PC-3 (cell line): ENCODE measurements around the gene CWF19L1. TPM values are rescaled to one million over a fixed set of nuclear protein-coding genes. Genes with fewer than 3 reads are reported as not detected.

Source experiments
- ATAC-seq: fragments of 200-7000 bp; cut with Tn5 transposase; 2 replicates; pipeline ENCODE4 v1.9.1; 2020; ENCODE audit warnings: mild to moderate bottlenecking, moderate library complexity
- BruUV-seq: library from RNA; stranded (reverse); fragments of 400-500 nt; replicated peaks from 2 replicates; lab custom pipeline; 2021; lab: Mats Ljungman, UMichigan
- CTCF ChIA-PET: fragments of 300-600 bp; sonication (Branson Sonifier 250); formaldehyde crosslinking; loops from one replicate; lab custom pipeline; 2022; ENCODE audit warnings: antibody characterized with exemption; lab: Charles Lee
- POLR2A ChIA-PET: fragments of 300-600 bp; sonication (Branson Sonifier 250); formaldehyde crosslinking; loops from one replicate; lab custom pipeline; 2022; ENCODE audit warnings: antibody characterized with exemption; ENCODE audit not compliant: unreplicated experiment; lab: Charles Lee
- DNase-seq: peaks from one replicate; pipeline ENCODE4 v3.0.0-alpha.2; 2015
- H2AFZ ChIP-seq: fragments of 300-600 bp; sonication (generic); 2 replicates; pipeline ENCODE4 v1.6.0; 2016; ENCODE audit warnings: antibody characterized with exemption, low read length
- H3F3A ChIP-seq: fragments of 300-600 bp; sonication (generic); one replicate; pipeline ENCODE4 v1.6.0; 2017; ENCODE audit warnings: antibody characterized with exemption, low read length, control low read depth, mild to moderate bottlenecking; ENCODE audit not compliant: unreplicated experiment
- H3K27ac ChIP-seq: fragments of 300-600 bp; sonication (generic); 2 replicates; pipeline ENCODE4 v1.5.1; 2016; ENCODE audit warnings: mild to moderate bottlenecking, low read length
- H3K27me3 ChIP-seq: fragments of 300-600 bp; sonication (generic); 2 replicates; pipeline ENCODE4 v1.6.1; 2016; ENCODE audit warnings: low read length, mixed read lengths
- H3K36me3 ChIP-seq: fragments of 300-600 bp; sonication (generic); 2 replicates; pipeline ENCODE4 v1.6.1; 2016; ENCODE audit warnings: low read depth, mixed run types, low read length, mixed read lengths
- H3K4me1 ChIP-seq: fragments of 300-600 bp; sonication (generic); 2 replicates; pipeline ENCODE4 v1.5.1; 2016; ENCODE audit warnings: low read length; ENCODE audit not compliant: insufficient read depth
- H3K4me2 ChIP-seq: fragments of 300-600 bp; sonication (generic); 2 replicates; pipeline ENCODE4 v1.6.0; 2016; ENCODE audit warnings: low read length
- H3K4me3 ChIP-seq: fragments of 300-600 bp; sonication (generic); 2 replicates; pipeline ENCODE4 v1.5.1; 2016; ENCODE audit warnings: mild to moderate bottlenecking, low read length, mixed read lengths
- H3K79me2 ChIP-seq: fragments of 300-600 bp; sonication (generic); 2 replicates; pipeline ENCODE4 v1.6.1; 2017; ENCODE audit warnings: low read length, mixed read lengths
- H3K9ac ChIP-seq: fragments of 300-600 bp; sonication (generic); 2 replicates; pipeline ENCODE4 v1.6.0; 2016; ENCODE audit warnings: mild to moderate bottlenecking, low read length
- H3K9me2 ChIP-seq: fragments of 300-600 bp; sonication (generic); replicated peaks from 2 replicates; pipeline ENCODE4 v1.6.1; 2016; ENCODE audit warnings: mixed run types, low read length, mixed read lengths
- H3K9me3 ChIP-seq: fragments of 300-600 bp; sonication (generic); 2 replicates; pipeline ENCODE4 v1.6.1; 2016; ENCODE audit warnings: low read length, mixed read lengths
- H4K20me1 ChIP-seq: fragments of 300-600 bp; sonication (generic); 2 replicates; pipeline ENCODE4 v1.6.1; 2016; ENCODE audit warnings: low read length, mixed read lengths
- EZH2 ChIP-seq: fragments of 300-600 bp; sonication (generic); IDR thresholded peaks from one replicate; pipeline ENCODE4 v1.6.1; 2017; ENCODE audit warnings: antibody characterized with exemption, mild to moderate bottlenecking, low read length; ENCODE audit not compliant: unreplicated experiment
- EZH2phosphoT487 ChIP-seq: fragments of 300-600 bp; sonication (generic); IDR thresholded peaks from 2 replicates; pipeline ENCODE4 v1.6.1; 2018; ENCODE audit warnings: mild to moderate bottlenecking, antibody characterized with exemption, low read length, borderline replicate concordance
- intact Hi-C: fragments of 100-400 bp; cut with micrococcal nuclease; formaldehyde crosslinking; loops from 2 replicates; pipeline ENCODE4 v1.9.0; 2023
- total RNA-seq: library from RNA; depleted of rRNA; stranded (reverse); fragments of >200 nt; gene quantifications from 2 replicates; pipeline ENCODE4 v1.2.3, GENCODE V29; 2014
- TF ChIP-seq, protein P1 (sequence below): fragments of 300-600 bp; sonication (generic); conservative IDR thresholded peaks from 2 replicates; pipeline ENCODE4 v1.5.1; 2017; ENCODE audit warnings: antibody characterized with exemption, low read depth, mild to moderate bottlenecking, low read length

CWF19L1 gene
- total RNA-seq, 1 experiment from 2014 or later, result 31.4 TPM

DNA sequence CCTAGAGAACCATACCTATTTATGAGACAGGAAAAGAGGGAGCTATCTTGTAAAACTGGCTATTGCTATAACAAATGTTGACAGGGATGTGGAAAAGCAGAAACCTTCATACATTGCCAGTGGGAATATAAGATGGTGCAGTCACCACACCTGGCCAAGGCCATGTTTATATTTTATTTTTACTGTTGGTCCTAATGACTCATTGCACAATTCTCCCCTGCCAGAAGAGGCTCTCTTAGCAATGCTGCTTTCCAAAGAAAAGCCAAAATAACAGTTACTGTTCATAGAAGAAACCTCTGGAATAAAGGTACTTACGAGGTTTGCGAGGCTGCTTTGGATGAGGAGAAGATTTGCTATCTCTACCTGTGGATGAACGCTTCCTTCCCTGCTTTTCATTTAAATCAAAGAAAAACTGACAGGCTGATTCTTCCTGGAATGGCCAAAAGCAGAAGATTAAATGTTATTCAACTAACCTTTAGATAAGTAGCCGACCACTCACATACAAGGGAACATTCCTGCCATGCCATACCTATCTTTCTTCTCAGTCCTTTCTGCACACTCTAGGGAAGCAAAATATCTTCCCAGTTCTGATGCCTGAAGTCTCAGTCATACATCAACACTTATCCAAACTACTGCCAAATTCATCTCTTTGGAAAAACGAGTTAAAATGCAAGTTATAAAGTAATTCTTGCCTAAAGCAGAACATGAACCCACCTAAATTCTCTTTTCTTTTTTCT is 21.8 kb downstream of the CWF19L1 start:
- POLR2A ChIA-PET, result no interaction called here
- Histone ChIP-seq H3K4me1 (no peaks in the 10 kb centered on the region), H3K27ac (no peak overlapping the region), H3K9me2 (no peaks in the 10 kb centered on the region), H3F3A (no peaks in the 10 kb centered on the region), H3K36me3 (peaks cover 19% of the 10 kb centered on the region; the same call in 1 of the 2 replicates), H3K9me3 (no peaks in the 10 kb centered on the region), H2AFZ (no peak overlapping the region), H3K4me3 (no peak overlapping the region), H3K79me2 (no peaks in the 10 kb centered on the region), H3K9ac (no peak overlapping the region), H3K4me2 (no peak overlapping the region), H4K20me1 (no peaks in the 10 kb centered on the region), H3K27me3 (no peaks in the 10 kb centered on the region)
- TF ChIP-seq, protein P1, sequence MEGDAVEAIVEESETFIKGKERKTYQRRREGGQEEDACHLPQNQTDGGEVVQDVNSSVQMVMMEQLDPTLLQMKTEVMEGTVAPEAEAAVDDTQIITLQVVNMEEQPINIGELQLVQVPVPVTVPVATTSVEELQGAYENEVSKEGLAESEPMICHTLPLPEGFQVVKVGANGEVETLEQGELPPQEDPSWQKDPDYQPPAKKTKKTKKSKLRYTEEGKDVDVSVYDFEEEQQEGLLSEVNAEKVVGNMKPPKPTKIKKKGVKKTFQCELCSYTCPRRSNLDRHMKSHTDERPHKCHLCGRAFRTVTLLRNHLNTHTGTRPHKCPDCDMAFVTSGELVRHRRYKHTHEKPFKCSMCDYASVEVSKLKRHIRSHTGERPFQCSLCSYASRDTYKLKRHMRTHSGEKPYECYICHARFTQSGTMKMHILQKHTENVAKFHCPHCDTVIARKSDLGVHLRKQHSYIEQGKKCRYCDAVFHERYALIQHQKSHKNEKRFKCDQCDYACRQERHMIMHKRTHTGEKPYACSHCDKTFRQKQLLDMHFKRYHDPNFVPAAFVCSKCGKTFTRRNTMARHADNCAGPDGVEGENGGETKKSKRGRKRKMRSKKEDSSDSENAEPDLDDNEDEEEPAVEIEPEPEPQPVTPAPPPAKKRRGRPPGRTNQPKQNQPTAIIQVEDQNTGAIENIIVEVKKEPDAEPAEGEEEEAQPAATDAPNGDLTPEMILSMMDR, result no peak
- TF ChIP-seq EZH2, result no peak
- TF ChIP-seq EZH2phosphoT487, result no peak
- no TSS peak for BruUV-seq
- CTCF ChIA-PET, result no interaction called here
- no peak for DNase-seq
- intact Hi-C loops, result loop anchor here (2.0 kb wide), 1 partner anchor 51 kb away; no protein-coding TSS in a partner anchor
- peak; percentile 50; the same call in 1 of the 2 replicates for ATAC-seq

DNA sequence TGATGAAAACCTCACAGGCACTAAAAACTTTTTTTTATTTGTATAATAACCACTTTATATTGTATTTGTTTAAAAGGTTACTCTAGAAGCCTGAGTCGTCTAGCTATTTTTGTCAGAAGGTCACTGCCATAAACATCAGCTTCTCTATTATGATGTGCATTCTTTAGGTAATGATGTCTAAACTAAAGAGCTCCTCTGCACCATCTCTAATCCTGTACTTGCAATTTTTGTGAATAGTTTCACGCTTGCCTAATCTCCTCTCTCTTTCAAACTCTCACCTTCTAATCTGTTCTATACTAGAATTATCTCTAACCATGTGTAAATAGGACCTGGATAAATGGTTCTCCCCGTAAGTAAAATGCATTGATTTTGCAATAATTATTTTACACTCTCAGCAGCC is 27.6 kb downstream of the CWF19L1 start:
- CTCF ChIA-PET, result no interaction called here
- Histone ChIP-seq H3K27ac (no peak overlapping the region), H3K9me2 (no peaks in the 10 kb centered on the region), H3K79me2 (no peaks in the 10 kb centered on the region), H3K9ac (no peak overlapping the region), H4K20me1 (no peaks in the 10 kb centered on the region), H3K27me3 (no peaks in the 10 kb centered on the region), H3K36me3 (peaks cover 22% of the 10 kb centered on the region; the same call in 1 of the 2 replicates), H3K4me3 (no peak overlapping the region), H2AFZ (no peak overlapping the region), H3K9me3 (no peaks in the 10 kb centered on the region), H3F3A (no peaks in the 10 kb centered on the region), H3K4me2 (no peak overlapping the region), H3K4me1 (no peaks in the 10 kb centered on the region)
- BruUV-seq, result no TSS peak
- no peak for DNase-seq
- intact Hi-C loops, result no loop called here
- TF ChIP-seq, protein P1, result no peak
- no peak for TF ChIP-seq EZH2phosphoT487
- TF ChIP-seq EZH2, result no peak
- POLR2A ChIA-PET, result no interaction called here
- ATAC-seq, result peak; percentile 56

DNA sequence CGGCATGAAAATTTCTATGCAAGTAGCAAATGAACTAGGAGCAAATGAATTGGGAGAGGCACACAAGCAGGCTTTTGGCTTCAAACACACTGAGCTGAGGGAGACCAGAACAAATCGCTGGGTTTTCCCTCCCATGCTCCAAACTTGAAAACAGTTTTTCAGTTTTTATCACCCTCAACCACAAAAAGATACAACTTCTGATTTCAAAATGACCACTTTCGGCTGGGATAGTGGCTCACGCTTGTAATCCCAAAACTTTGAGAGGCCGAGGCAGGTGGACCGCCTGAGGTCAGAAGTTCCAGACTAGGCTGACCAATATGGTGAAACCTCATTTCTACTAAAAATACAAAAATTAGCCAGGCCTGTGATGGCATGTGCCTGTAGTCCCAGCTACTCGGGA is 29.0 kb downstream of the CWF19L1 start:
- POLR2A ChIA-PET, result no interaction called here
- H3K4me2 ChIP-seq, result no peak overlapping the region
- no peak overlapping the region for H3K27ac ChIP-seq
- no peaks in the 10 kb centered on the region for H3F3A ChIP-seq
- peaks cover 20% of the 10 kb centered on the region; the same call in 1 of the 2 replicates for H3K36me3 ChIP-seq
- no peak overlapping the region for H3K9ac ChIP-seq
- intact Hi-C loops, result no loop called here
- no peaks in the 10 kb centered on the region for H3K9me2 ChIP-seq
- no peak overlapping the region for H3K4me3 ChIP-seq
- H3K27me3 ChIP-seq, result no peaks in the 10 kb centered on the region
- BruUV-seq, result no TSS peak
- H2AFZ ChIP-seq, result no peak overlapping the region
- H3K4me1 ChIP-seq, result no peaks in the 10 kb centered on the region
- ATAC-seq (no peak), DNase-seq (no peak)
- CTCF ChIA-PET, result no interaction called here
- H3K79me2 ChIP-seq, result no peaks in the 10 kb centered on the region
- H3K9me3 ChIP-seq, result no peaks in the 10 kb centered on the region
- TF ChIP-seq EZH2 (no peak), EZH2phosphoT487 (no peak)
- TF ChIP-seq, protein P1, result no peak
- no peaks in the 10 kb centered on the region for H4K20me1 ChIP-seq
